ENCODE data around the gene SLC24A3.

SLC24A3 gene

DNA sequence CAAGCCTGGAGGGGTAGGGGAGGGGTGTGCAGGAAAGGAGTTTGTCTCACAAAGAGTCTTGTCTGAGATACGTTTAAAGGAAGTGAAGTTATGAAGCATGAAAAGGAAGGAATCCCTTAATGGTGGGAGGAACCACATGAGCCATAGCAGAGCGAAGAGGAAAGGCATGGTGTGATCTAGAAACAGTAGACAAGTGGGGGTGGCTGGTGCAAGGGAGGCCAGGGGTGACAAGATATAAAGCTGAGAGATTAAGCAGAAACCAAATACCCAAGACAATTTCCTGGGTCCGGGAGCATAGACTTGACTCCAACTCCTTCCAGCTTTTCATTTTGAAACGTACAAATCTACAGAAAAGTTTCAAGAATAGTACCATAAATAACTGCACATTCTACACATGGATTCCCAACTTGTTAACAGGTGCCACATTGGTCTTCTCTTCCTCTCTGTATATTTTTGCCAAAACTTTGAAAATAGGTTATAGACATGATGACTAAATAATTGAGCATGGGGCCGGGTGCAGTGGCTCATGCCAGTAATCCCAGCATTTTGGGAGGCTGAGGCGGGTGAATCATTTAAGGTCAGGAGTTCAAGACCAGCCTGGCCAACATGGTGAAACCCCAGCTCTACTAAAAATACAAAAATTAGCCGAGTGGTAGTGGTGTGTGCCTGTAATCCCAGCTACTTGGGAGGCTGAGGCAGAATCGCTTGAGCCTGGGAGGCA is 211.6 kb downstream of the SLC24A3 start:
- Histone ChIP-seq H3K4me3 (ENCODE audit: low read length) (no peak overlapping the region), H3K27me3 (ENCODE audit: low read depth, low read length) (peaks cover 48% of the 10 kb centered on the region), H3K4me2 (ENCODE audit: low read length) (no peak overlapping the region), H3K27ac (ENCODE audit: low read length) (no peak overlapping the region), H3K9ac (ENCODE audit: low read length) (no peak overlapping the region), H4K20me1 (ENCODE audit: insufficient read depth, low read length) (no peaks in the 10 kb centered on the region), H2AFZ (ENCODE audit: low read depth, low read length) (no peak overlapping the region), H3K4me1 (ENCODE audit: low read length) (peaks cover 12% of the 10 kb centered on the region), H3K36me3 (replicated peaks; ENCODE audit: low read depth, low read length) (no peaks in the 10 kb centered on the region), H3K9me3 (ENCODE audit: insufficient read depth, low read length) (no peaks in the 10 kb centered on the region), H3K79me2 (ENCODE audit: low read length) (no peaks in the 10 kb centered on the region)
- TF ChIP-seq, protein P1, sequence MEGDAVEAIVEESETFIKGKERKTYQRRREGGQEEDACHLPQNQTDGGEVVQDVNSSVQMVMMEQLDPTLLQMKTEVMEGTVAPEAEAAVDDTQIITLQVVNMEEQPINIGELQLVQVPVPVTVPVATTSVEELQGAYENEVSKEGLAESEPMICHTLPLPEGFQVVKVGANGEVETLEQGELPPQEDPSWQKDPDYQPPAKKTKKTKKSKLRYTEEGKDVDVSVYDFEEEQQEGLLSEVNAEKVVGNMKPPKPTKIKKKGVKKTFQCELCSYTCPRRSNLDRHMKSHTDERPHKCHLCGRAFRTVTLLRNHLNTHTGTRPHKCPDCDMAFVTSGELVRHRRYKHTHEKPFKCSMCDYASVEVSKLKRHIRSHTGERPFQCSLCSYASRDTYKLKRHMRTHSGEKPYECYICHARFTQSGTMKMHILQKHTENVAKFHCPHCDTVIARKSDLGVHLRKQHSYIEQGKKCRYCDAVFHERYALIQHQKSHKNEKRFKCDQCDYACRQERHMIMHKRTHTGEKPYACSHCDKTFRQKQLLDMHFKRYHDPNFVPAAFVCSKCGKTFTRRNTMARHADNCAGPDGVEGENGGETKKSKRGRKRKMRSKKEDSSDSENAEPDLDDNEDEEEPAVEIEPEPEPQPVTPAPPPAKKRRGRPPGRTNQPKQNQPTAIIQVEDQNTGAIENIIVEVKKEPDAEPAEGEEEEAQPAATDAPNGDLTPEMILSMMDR (IDR thresholded peaks at IDR 0.05; ENCODE audit: low read depth, low read length), result no peak
- TF ChIP-seq EZH2phosphoT487 (IDR thresholded peaks at IDR 0.05; ENCODE audit: low read depth), result no peak

DNA sequence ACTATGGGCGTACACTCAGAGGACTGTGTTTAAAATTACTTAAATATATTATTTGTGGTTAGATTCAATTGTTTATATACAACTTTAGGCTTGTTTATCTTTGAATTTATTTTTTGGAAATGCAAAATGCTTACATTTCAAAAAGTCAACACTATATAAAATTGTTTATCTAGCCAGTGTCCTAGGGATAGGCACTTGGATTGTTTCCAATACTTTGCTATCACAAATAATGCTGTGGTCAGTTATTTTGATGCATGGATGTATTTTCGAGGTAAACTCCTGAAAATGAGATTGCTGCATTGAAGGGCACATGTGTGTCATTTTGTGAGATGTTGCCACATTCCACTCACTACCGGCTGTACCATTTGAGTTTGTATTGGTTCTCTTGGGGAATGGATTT is 213.9 kb downstream of the SLC24A3 start:
- no peaks in the 10 kb centered on the region for H4K20me1 ChIP-seq (ENCODE audit: insufficient read depth, low read length)
- no peaks in the 10 kb centered on the region for H3K36me3 ChIP-seq (replicated peaks; ENCODE audit: low read depth, low read length)
- TF ChIP-seq, protein P1 (IDR thresholded peaks at IDR 0.05; ENCODE audit: low read depth, low read length), result no peak
- TF ChIP-seq EZH2phosphoT487 (IDR thresholded peaks at IDR 0.05; ENCODE audit: low read depth), result no peak
- no peak overlapping the region for H3K4me3 ChIP-seq (ENCODE audit: low read length)
- no peak overlapping the region for H3K4me2 ChIP-seq (ENCODE audit: low read length)
- H3K79me2 ChIP-seq (ENCODE audit: low read length), result no peaks in the 10 kb centered on the region
- H3K9me3 ChIP-seq (ENCODE audit: insufficient read depth, low read length), result no peaks in the 10 kb centered on the region
- H3K27me3 ChIP-seq (ENCODE audit: low read depth, low read length), result peaks cover 71% of the 10 kb centered on the region
- H3K27ac ChIP-seq (ENCODE audit: low read length), result no peak overlapping the region
- H3K9ac ChIP-seq (ENCODE audit: low read length), result no peak overlapping the region
- no peak overlapping the region for H2AFZ ChIP-seq (ENCODE audit: low read depth, low read length)
- H3K4me1 ChIP-seq (ENCODE audit: low read length), result peaks cover 13% of the 10 kb centered on the region

DNA sequence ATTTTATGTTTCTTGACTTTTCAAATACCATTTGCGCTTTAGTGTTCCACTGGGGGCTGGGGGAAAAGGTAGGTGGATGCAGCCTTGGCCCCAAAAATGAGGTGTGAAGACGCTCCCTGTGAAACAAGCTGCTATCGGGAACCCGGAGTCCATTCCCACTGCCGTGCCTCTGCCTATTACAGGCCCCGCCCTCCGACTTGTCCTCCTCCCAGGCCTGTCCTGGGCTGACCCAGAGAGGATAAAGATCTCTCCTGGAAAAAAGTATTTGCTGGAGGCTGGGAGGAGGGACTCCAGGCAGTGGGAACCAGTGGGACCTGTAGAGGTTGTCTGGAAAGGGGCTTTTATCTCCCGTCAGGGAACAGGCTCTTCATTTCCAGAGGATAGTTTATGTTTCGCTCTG is 215.0 kb downstream of the SLC24A3 start:
- Histone ChIP-seq H3K4me3 (ENCODE audit: low read length) (no peak overlapping the region), H2AFZ (ENCODE audit: low read depth, low read length) (no peak overlapping the region), H3K4me2 (ENCODE audit: low read length) (no peak overlapping the region), H3K27me3 (ENCODE audit: low read depth, low read length) (peaks cover 74% of the 10 kb centered on the region), H3K79me2 (ENCODE audit: low read length) (no peaks in the 10 kb centered on the region), H3K9ac (ENCODE audit: low read length) (no peak overlapping the region), H3K36me3 (replicated peaks; ENCODE audit: low read depth, low read length) (no peaks in the 10 kb centered on the region), H3K4me1 (ENCODE audit: low read length) (peaks cover 13% of the 10 kb centered on the region), H4K20me1 (ENCODE audit: insufficient read depth, low read length) (no peaks in the 10 kb centered on the region), H3K27ac (ENCODE audit: low read length) (no peak overlapping the region), H3K9me3 (ENCODE audit: insufficient read depth, low read length) (no peaks in the 10 kb centered on the region)
- TF ChIP-seq, protein P1 (IDR thresholded peaks at IDR 0.05; ENCODE audit: low read depth, low read length), result no peak
- no peak for TF ChIP-seq EZH2phosphoT487 (IDR thresholded peaks at IDR 0.05; ENCODE audit: low read depth)

DNA sequence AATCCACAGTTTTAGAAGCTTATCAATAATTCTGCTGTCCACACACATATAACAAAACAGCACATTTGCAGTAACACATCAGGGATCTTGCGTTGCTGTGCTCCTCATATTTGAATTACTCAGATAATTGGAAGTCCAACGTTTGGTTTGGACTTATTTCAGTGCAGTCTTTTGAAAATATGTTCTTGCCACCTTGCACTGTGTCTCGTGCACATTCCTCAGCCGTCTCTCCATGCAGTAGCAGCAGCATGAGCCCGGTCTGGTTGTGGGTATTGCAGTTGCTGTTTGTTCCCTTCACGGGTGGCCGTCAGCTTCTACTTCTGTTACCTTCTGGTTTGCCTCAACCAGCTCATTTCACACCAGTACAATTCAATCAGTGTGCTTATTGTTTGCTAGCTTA is 215.5 kb downstream of the SLC24A3 start:
- H2AFZ ChIP-seq (ENCODE audit: low read depth, low read length), result no peak overlapping the region
- no peaks in the 10 kb centered on the region for H3K9me3 ChIP-seq (ENCODE audit: insufficient read depth, low read length)
- no peak overlapping the region for H3K4me2 ChIP-seq (ENCODE audit: low read length)
- TF ChIP-seq EZH2phosphoT487 (IDR thresholded peaks at IDR 0.05; ENCODE audit: low read depth), result no peak
- TF ChIP-seq, protein P1 (IDR thresholded peaks at IDR 0.05; ENCODE audit: low read depth, low read length), result no peak
- peaks cover 78% of the 10 kb centered on the region for H3K27me3 ChIP-seq (ENCODE audit: low read depth, low read length)
- H3K36me3 ChIP-seq (replicated peaks; ENCODE audit: low read depth, low read length), result no peaks in the 10 kb centered on the region
- H3K4me1 ChIP-seq (ENCODE audit: low read length), result peaks cover 14% of the 10 kb centered on the region
- no peak overlapping the region for H3K27ac ChIP-seq (ENCODE audit: low read length)
- no peak overlapping the region for H3K9ac ChIP-seq (ENCODE audit: low read length)
- H3K79me2 ChIP-seq (ENCODE audit: low read length), result no peaks in the 10 kb centered on the region
- no peak overlapping the region for H3K4me3 ChIP-seq (ENCODE audit: low read length)
- H4K20me1 ChIP-seq (ENCODE audit: insufficient read depth, low read length), result no peaks in the 10 kb centered on the region
